Breast epithelium (tissue), 4 donors: ENCODE results near the gene OR1F1. TPM values are rescaled to one million over a fixed set of nuclear protein-coding genes. Genes with fewer than 3 reads are reported as not detected.

Source experiments
- DNase-seq, 2 donors: peaks; one replicate each; pipeline ENCODE4 v3.0.0-alpha.2; 2019; ENCODE audit warnings: low spot score in 2 of 2
- H3K27ac ChIP-seq, 2 donors: fragments of 200-600 bp; sonication (generic) in 1 of 2; one replicate each; pipeline ENCODE4 v1.5.1; 2016 to 2019; ENCODE audit warnings: mild to moderate bottlenecking in 1 of 2
- H3K27me3 ChIP-seq, 2 donors: fragments of 200-600 bp; sonication (generic) in 1 of 2; one replicate each; pipeline versions ENCODE4 v1.5.1 to v1.6.0; 2017 to 2019; ENCODE audit warnings: control low read depth in 1 of 2, mild to moderate bottlenecking in 1 of 2
- H3K36me3 ChIP-seq: fragments of 200-600 bp; one replicate; pipeline ENCODE4 v1.5.1; 2019
- H3K4me1 ChIP-seq, 2 donors: fragments of 200-600 bp; sonication (generic); one replicate each; pipeline ENCODE4 v1.5.1; 2016 to 2019; ENCODE audit warnings: control low read depth in 1 of 2
- H3K4me3 ChIP-seq, 3 donors: fragments of 200-600 bp; sonication (generic); 1 replicate in 2 of 3; 2 replicates in 1 of 3; pipeline ENCODE4 v1.5.1; 2016 to 2019; ENCODE audit warnings: mild to moderate bottlenecking in 3 of 3, moderate library complexity in 2 of 3
- H3K9me3 ChIP-seq, 2 donors: fragments of 200-600 bp; sonication (generic) in 1 of 2; one replicate each; pipeline ENCODE4 v1.5.1; 2016 to 2019; ENCODE audit warnings: control low read depth in 1 of 2
- CTCF ChIP-seq, 3 donors: fragments of 450-650 bp; IDR thresholded peaks; one replicate each; pipeline ENCODE4 v1.5.1; 2016 to 2017; ENCODE audit warnings: antibody characterized with exemption in 3 of 3, mild to moderate bottlenecking in 3 of 3, moderate library complexity in 3 of 3
- POLR2A ChIP-seq: fragments of 450-650 bp; IDR thresholded peaks from one replicate; pipeline ENCODE4 v1.6.1; 2016; ENCODE audit warnings: antibody characterized with exemption, mild to moderate bottlenecking, moderate library complexity
- POLR2AphosphoS5 ChIP-seq, 3 donors: sonication (generic); formaldehyde crosslinking; IDR thresholded peaks; one replicate each; pipeline ENCODE4 v1.6.1; 2017; ENCODE audit warnings: antibody characterized with exemption in 3 of 3
- intact Hi-C: fragments of 100-400 bp; cut with DNase I; formaldehyde crosslinking; loops from one replicate; pipeline ENCODE4 v1.15.1; 2023; ENCODE audit warnings: low total_unique reads
- total RNA-seq, 3 donors: library from RNA; depleted of rRNA; stranded (reverse); fragments of >200 nt; gene quantifications; one replicate each; pipeline ENCODE4 v1.1.0, GENCODE V29; 2016

OR1F1 gene
- total RNA-seq, 3 donors from 2014 or later, result not detected

DNA sequence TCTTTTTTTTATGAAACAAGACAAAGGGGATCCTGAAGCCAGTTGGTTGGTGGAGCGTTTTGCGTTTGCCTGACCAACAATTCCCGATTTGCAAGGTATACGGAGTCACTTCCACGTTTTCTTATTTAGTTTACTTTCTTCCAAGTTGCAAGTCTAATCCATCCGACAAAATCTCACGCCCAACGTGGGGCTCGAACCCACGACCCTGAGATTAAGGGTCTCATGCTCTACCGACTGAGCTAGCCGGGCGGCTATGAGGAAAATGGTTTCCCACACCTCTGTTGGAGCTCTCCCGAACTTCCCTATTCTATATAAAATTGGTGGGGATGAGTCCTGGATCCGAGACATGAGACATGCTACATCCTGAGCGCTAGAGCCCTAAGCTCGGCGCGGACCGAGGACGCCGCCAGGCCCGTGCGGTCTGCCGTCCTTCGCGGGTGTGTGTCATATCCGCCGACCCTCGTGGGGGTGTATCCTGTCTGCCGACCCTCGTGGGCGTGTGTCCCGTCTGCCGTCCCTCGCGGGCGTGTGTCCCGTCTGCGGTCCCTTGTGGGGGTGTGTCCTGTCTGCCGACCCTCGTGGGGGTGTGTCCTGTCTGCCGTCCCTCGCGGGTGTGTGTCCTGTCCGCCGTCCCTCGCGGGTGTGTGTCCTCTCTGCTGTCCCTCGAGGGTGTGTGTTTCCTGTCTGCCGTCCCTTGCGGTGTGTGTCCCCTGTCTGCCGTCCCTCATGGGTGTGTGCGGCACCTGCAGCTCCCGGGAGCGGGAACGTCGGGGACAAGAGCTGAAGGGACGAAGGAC is 30.6 kb upstream of the OR1F1 start:
- peak overlapping the region; percentile 81 to 95 (median 88) for H3K4me3 ChIP-seq

GRCh38 chr16:3158026-3158509 is 29.9 kb upstream of the OR1F1 start:
- intact Hi-C loops, result no loop called here
- no peaks in the 10 kb centered on the region for H3K9me3 ChIP-seq
- H3K27me3 ChIP-seq, result no peaks in the 10 kb centered on the region
- H3K27ac ChIP-seq, result peak overlapping the region; percentile 93
- no peak for DNase-seq
- H3K4me3 ChIP-seq, result peak overlapping the region; percentile 81 to 95 (median 88)
- no peaks in the 10 kb centered on the region for H3K36me3 ChIP-seq
- TF ChIP-seq CTCF (IDR thresholded peaks at IDR 0.05) (no peak), POLR2AphosphoS5 (IDR thresholded peaks at IDR 0.05) (no peak), POLR2A (no peak)
- no peaks in the 10 kb centered on the region for H3K4me1 ChIP-seq

More for the DNA sequence above, 30.6 kb upstream of the OR1F1 start:
- Histone ChIP-seq H3K36me3 (no peaks in the 10 kb centered on the region), H3K9me3 (no peaks in the 10 kb centered on the region), H3K4me1 (no peaks in the 10 kb centered on the region), H3K27me3 (no peaks in the 10 kb centered on the region), H3K27ac (peak overlapping the region; percentile 93)
- peak; percentile 66 to 77 for DNase-seq
- TF ChIP-seq POLR2A (no peak), CTCF (IDR thresholded peaks at IDR 0.05) (no peak), POLR2AphosphoS5 (IDR thresholded peaks at IDR 0.05) (peak in 2 of 3 donors; percentile 23 to 31)
- intact Hi-C loops, result no loop called here

GRCh38 chr16:3158510-3159314 is 29.3 kb upstream of the OR1F1 start:
- no peaks in the 10 kb centered on the region for H3K36me3 ChIP-seq
- no peaks in the 10 kb centered on the region for H3K4me1 ChIP-seq
- DNase-seq, result peak; percentile 89 to 98
- H3K27ac ChIP-seq, result peak overlapping the region; percentile 93
- H3K4me3 ChIP-seq, result peak overlapping the region; percentile 81 to 95 (median 88)
- no peaks in the 10 kb centered on the region for H3K27me3 ChIP-seq
- no peaks in the 10 kb centered on the region for H3K9me3 ChIP-seq
- intact Hi-C loops, result no loop called here
- TF ChIP-seq POLR2AphosphoS5 (IDR thresholded peaks at IDR 0.05) (peak; percentile 6 to 52 (median 30)), CTCF (IDR thresholded peaks at IDR 0.05) (no peak)

DNA sequence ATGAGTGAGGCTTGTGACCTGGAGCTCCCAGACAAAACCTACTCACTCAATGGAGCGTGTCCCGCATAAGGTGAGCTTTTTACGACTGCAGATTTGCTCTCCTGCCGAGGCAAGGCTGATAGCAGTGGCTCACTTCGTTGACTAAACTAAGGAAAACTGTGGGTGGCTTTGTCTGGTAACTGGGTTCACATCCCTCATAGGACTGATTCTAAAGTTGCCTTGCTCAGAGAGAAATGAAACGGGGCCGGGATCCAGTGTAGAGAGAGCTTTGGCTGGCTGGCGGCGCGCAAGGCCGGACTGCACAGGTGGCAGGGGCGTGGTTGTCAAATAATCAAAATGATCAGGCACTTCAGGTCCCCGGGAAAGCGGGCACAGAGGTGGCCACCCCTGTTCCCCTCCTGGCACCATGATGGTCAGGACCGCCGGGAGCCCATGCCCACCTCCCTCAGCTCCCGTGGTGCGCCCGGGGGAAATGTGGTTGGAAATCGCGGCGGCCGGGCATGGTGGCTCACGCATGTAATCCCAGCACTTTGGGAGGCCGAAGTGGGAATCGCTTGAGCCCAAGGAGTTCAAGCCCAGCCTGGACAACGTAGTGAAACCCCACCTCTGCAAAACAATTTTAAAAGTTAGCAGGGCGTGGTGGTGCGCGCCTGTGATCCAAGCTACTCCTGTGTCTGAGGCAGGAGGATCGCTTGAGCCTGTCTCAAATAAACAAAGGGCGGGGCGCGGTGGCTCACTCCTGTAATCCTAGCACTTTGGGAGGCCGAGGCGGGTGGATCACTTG is 26.6 kb upstream of the OR1F1 start:
- Histone ChIP-seq H3K9me3 (no peaks in the 10 kb centered on the region), H3K36me3 (no peaks in the 10 kb centered on the region), H3K27ac (no peak overlapping the region), H3K4me1 (no peaks in the 10 kb centered on the region), H3K27me3 (no peaks in the 10 kb centered on the region), H3K4me3 (no peak overlapping the region)
- intact Hi-C loops, result loop anchor here (10.0 kb wide), 1 partner anchor 107 kb away; no protein-coding TSS in a partner anchor
- no peak for DNase-seq
- TF ChIP-seq POLR2AphosphoS5 (IDR thresholded peaks at IDR 0.05) (no peak), POLR2A (no peak), CTCF (IDR thresholded peaks at IDR 0.05) (no peak)
